ENCODE measurements around the gene CEMIP.

The CEMIP gene

GRCh38 chr15:80778964-80779657 is at the start of gene CEMIP:
Gene CEMIP, plus strand, starts transcription at chr15:80779370. Its CDS starts 94,510 bp downstream, at chr15:80873880.
- FAIRE-seq (no peak), DNase-seq (ENCODE audit: insufficient read length, low spot score) (peak; percentile 76)
- peak; percentile 43; the same call in 1 of the 2 replicates for TF ChIP-seq POLR2A (IDR thresholded peaks at IDR 0.05; ENCODE audit: low read depth, low read length)

GRCh38 chr15:80730387-80730786 is 48.8 kb upstream of the CEMIP start:
- TF ChIP-seq POLR2A (IDR thresholded peaks at IDR 0.05; ENCODE audit: low read depth, low read length): no peak
- DNase-seq (ENCODE audit: insufficient read length, low spot score) (no peak), FAIRE-seq (no peak)

- FAIRE-seq (no peak), DNase-seq (ENCODE audit: insufficient read length, low spot score) (no peak)
- no peak for TF ChIP-seq POLR2A (IDR thresholded peaks at IDR 0.05; ENCODE audit: low read depth, low read length)
These were observed 48.2 kb upstream of the CEMIP start for GRCh38 chr15:80730926-80731325.

- DNase-seq (ENCODE audit: insufficient read length, low spot score): no peak
- no peak for FAIRE-seq
These were observed 47.0 kb upstream of the CEMIP start for GRCh38 chr15:80732167-80732566.

GRCh38 chr15:80732818-80733217 is 46.4 kb upstream of the CEMIP start:
- FAIRE-seq (no peak), DNase-seq (ENCODE audit: insufficient read length, low spot score) (no peak)

More at GRCh38 chr15:80732167-80732566, 47.0 kb upstream of the CEMIP start:
- TF ChIP-seq POLR2A (IDR thresholded peaks at IDR 0.05; ENCODE audit: low read depth, low read length): no peak

GRCh38 chr15:80733460-80733859 is 45.7 kb upstream of the CEMIP start:
- TF ChIP-seq POLR2A (IDR thresholded peaks at IDR 0.05; ENCODE audit: low read depth, low read length): no peak
- FAIRE-seq (no peak), DNase-seq (ENCODE audit: insufficient read length, low spot score) (no peak)

More at GRCh38 chr15:80732818-80733217, 46.4 kb upstream of the CEMIP start:
- TF ChIP-seq POLR2A (IDR thresholded peaks at IDR 0.05; ENCODE audit: low read depth, low read length): no peak

GRCh38 chr15:80735344-80735743 is 43.8 kb upstream of the CEMIP start:
- no peak for TF ChIP-seq POLR2A (IDR thresholded peaks at IDR 0.05; ENCODE audit: low read depth, low read length)
- no peak for FAIRE-seq
- no peak for DNase-seq (ENCODE audit: insufficient read length, low spot score)

- FAIRE-seq (no peak), DNase-seq (ENCODE audit: insufficient read length, low spot score) (no peak)
- TF ChIP-seq POLR2A (IDR thresholded peaks at IDR 0.05; ENCODE audit: low read depth, low read length): no peak
These were observed 42.6 kb upstream of the CEMIP start for GRCh38 chr15:80736560-80736959.

- FAIRE-seq (no peak), DNase-seq (ENCODE audit: insufficient read length, low spot score) (no peak)
- TF ChIP-seq POLR2A (IDR thresholded peaks at IDR 0.05; ENCODE audit: low read depth, low read length): no peak
These were observed 39.3 kb upstream of the CEMIP start for GRCh38 chr15:80739919-80740318.

GRCh38 chr15:80742081-80742480 is 37.1 kb upstream of the CEMIP start:
- no peak for FAIRE-seq
- DNase-seq (ENCODE audit: insufficient read length, low spot score): no peak
- TF ChIP-seq POLR2A (IDR thresholded peaks at IDR 0.05; ENCODE audit: low read depth, low read length): no peak

GRCh38 chr15:80743189-80743833 is 35.9 kb upstream of the CEMIP start:
- no peak for FAIRE-seq
- no peak for TF ChIP-seq POLR2A (IDR thresholded peaks at IDR 0.05; ENCODE audit: low read depth, low read length)
- DNase-seq (ENCODE audit: insufficient read length, low spot score): no peak

GRCh38 chr15:80744415-80744814 is 34.8 kb upstream of the CEMIP start:
- FAIRE-seq: no peak
- no peak for TF ChIP-seq POLR2A (IDR thresholded peaks at IDR 0.05; ENCODE audit: low read depth, low read length)
- DNase-seq (ENCODE audit: insufficient read length, low spot score): no peak

GRCh38 chr15:80744826-80745225 is 34.3 kb upstream of the CEMIP start:
- no peak for DNase-seq (ENCODE audit: insufficient read length, low spot score)
- FAIRE-seq: no peak
- no peak for TF ChIP-seq POLR2A (IDR thresholded peaks at IDR 0.05; ENCODE audit: low read depth, low read length)

- DNase-seq (ENCODE audit: insufficient read length, low spot score): no peak
- no peak for FAIRE-seq
- TF ChIP-seq POLR2A (IDR thresholded peaks at IDR 0.05; ENCODE audit: low read depth, low read length): no peak
These were observed 33.3 kb upstream of the CEMIP start for GRCh38 chr15:80745888-80746287.

Data from H54 (cell line).